Ascending aorta (tissue), 2 donors: ENCODE measurements around the gene PPP2R5D. TPM values are rescaled to one million over a fixed set of nuclear protein-coding genes. Genes with fewer than 3 reads are reported as not detected.

Experiments
- DNase-seq, 2 donors: peaks; one replicate each; pipeline ENCODE4 v3.0.0-alpha.2; 2019; ENCODE audit warnings: low spot score in 2 of 2
- H3K27ac ChIP-seq, 2 donors: fragments of 200-600 bp; sonication (generic); one replicate each; pipeline ENCODE4 v1.5.1; 2016 to 2017; ENCODE audit warnings: mild to moderate bottlenecking in 1 of 2
- H3K27me3 ChIP-seq: fragments of 200-600 bp; sonication (generic); one replicate; pipeline ENCODE4 v1.5.1; 2017
- H3K36me3 ChIP-seq, 2 donors: fragments of 200-600 bp; sonication (generic); one replicate each; pipeline ENCODE4 v1.5.1; 2016
- H3K4me1 ChIP-seq, 2 donors: fragments of 200-600 bp; sonication (generic); one replicate each; pipeline ENCODE4 v1.5.1; 2016 to 2017; ENCODE audit warnings: mild to moderate bottlenecking in 1 of 2
- H3K4me3 ChIP-seq, 2 donors: fragments of 200-600 bp; sonication (generic); one replicate each; pipeline ENCODE4 v1.5.1; 2016 to 2017; ENCODE audit warnings: mild to moderate bottlenecking in 1 of 2
- H3K9me3 ChIP-seq, 2 donors: fragments of 200-600 bp; sonication (generic); one replicate each; pipeline ENCODE4 v1.5.1; 2016
- intact Hi-C: fragments of 100-400 bp; cut with DNase I; formaldehyde crosslinking; loops from one replicate; pipeline ENCODE4 v1.15.1; 2023
- total RNA-seq: library from RNA; depleted of rRNA; stranded (reverse); fragments of >200 nt; gene quantifications from one replicate; pipeline ENCODE4 v1.1.0, GENCODE V29; 2016
- TF ChIP-seq, protein P1 (sequence below), 3 experiments: fragments of 200-600 bp in 2 of 3; fragments of 450-650 bp in 1 of 3; sonication (generic) in 2 of 3; IDR thresholded peaks; one replicate each; pipeline ENCODE4 v1.5.1; 2016 to 2019; ENCODE audit warnings: antibody characterized with exemption in 3 of 3, mild to moderate bottlenecking in 1 of 3, moderate library complexity in 1 of 3

PPP2R5D gene
- total RNA-seq, 1 donor from 2014 or later = 27.7 TPM

- TF ChIP-seq, protein P1, sequence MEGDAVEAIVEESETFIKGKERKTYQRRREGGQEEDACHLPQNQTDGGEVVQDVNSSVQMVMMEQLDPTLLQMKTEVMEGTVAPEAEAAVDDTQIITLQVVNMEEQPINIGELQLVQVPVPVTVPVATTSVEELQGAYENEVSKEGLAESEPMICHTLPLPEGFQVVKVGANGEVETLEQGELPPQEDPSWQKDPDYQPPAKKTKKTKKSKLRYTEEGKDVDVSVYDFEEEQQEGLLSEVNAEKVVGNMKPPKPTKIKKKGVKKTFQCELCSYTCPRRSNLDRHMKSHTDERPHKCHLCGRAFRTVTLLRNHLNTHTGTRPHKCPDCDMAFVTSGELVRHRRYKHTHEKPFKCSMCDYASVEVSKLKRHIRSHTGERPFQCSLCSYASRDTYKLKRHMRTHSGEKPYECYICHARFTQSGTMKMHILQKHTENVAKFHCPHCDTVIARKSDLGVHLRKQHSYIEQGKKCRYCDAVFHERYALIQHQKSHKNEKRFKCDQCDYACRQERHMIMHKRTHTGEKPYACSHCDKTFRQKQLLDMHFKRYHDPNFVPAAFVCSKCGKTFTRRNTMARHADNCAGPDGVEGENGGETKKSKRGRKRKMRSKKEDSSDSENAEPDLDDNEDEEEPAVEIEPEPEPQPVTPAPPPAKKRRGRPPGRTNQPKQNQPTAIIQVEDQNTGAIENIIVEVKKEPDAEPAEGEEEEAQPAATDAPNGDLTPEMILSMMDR (IDR thresholded peaks at IDR 0.05) = no peak
- Histone ChIP-seq H3K36me3 (peaks cover 24 to 36% of the 10 kb centered on the region in 2 donors), H3K27ac (no peak overlapping the region), H3K4me1 (peaks cover 0 to 7% of the 10 kb centered on the region in 2 donors), H3K9me3 (no peaks in the 10 kb centered on the region), H3K27me3 (no peaks in the 10 kb centered on the region), H3K4me3 (no peak overlapping the region)
- intact Hi-C loops = no loop called here
- DNase-seq = no peak
These were observed 22.3 kb upstream of the PPP2R5D start for GRCh38 chr6:42962096-42962495.

DNA sequence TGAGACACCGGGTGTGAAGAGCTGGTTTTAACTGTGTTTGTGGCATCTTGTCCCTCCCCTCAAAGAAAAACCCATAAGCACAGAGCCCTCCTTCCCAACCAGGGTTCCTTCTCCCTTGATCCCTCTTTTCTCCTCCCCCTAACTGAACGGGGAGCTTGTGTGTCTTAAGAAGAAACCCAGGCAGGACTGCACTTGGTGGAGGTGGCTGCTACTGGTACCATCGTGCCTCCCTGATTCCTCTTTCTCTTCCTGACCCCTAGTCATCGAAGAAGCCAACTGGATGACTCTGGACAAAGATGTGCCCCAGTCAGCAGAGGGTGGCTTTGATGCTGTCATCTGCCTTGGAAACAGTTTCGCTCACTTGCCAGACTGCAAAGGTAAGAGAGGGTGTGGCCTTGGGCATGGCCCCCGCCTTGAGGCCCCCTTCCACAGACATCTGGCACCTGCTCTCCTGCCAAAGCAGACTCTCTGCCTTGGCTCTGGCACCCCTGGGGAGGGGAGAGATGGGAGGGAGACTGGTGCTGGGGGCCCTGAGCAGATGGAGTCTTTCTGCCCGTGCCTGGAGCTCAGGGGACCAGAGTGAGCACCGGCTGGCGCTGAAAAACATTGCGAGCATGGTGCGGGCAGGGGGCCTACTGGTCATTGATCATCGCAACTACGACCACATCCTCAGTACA is 21.7 kb upstream of the PPP2R5D start:
- Histone ChIP-seq H3K9me3 (no peaks in the 10 kb centered on the region), H3K4me1 (peaks cover 0 to 7% of the 10 kb centered on the region in 2 donors), H3K36me3 (peaks cover 29 to 41% of the 10 kb centered on the region in 2 donors), H3K27me3 (no peaks in the 10 kb centered on the region), H3K4me3 (no peak overlapping the region), H3K27ac (no peak overlapping the region)
- DNase-seq = no peak
- intact Hi-C loops = no loop called here
- TF ChIP-seq, protein P1 (IDR thresholded peaks at IDR 0.05) = no peak

DNA sequence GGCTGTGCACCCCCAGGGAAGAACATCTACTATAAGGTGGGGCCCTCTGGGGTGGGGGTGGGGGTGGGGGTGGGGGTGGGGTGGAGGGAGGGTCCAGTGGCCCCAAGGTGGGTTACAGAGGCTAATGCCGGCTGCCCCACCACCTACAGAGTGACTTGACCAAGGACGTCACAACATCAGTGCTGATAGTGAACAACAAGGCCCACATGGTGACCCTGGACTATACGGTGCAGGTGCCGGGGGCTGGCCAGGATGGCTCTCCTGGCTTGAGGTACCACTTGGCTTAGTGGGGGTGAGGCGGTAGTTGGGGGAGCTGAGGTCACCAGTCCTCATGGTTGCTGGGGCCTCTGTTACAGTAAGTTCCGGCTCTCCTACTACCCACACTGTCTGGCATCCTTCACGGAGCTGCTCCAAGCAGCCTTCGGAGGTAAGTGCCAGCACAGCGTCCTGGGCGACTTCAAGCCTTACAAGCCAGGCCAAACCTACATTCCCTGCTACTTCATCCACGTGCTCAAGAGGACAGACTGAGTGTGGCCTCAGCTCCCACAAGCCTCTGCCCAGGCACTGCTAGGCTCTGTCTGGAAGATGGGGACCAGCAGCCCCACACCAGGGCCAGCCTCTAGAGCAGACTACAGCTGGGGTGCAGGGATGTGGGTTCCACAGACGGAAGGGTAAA is 21.1 kb upstream of the PPP2R5D start:
- Histone ChIP-seq H3K27ac (no peak overlapping the region), H3K9me3 (no peaks in the 10 kb centered on the region), H3K27me3 (no peaks in the 10 kb centered on the region), H3K4me1 (peaks cover 0 to 7% of the 10 kb centered on the region in 2 donors), H3K36me3 (peaks cover 30 to 45% of the 10 kb centered on the region in 2 donors), H3K4me3 (no peak overlapping the region)
- TF ChIP-seq, protein P1 (IDR thresholded peaks at IDR 0.05) = no peak
- DNase-seq = no peak
- intact Hi-C loops = no loop called here

- TF ChIP-seq, protein P1 (IDR thresholded peaks at IDR 0.05) = no peak
- H3K27me3 ChIP-seq = no peaks in the 10 kb centered on the region
- no peak for DNase-seq
- peaks cover 35 to 50% of the 10 kb centered on the region in 2 donors for H3K36me3 ChIP-seq
- intact Hi-C loops = no loop called here
- no peak overlapping the region for H3K27ac ChIP-seq
- no peaks in the 10 kb centered on the region for H3K9me3 ChIP-seq
- peaks cover 0 to 7% of the 10 kb centered on the region in 2 donors for H3K4me1 ChIP-seq
- no peak overlapping the region for H3K4me3 ChIP-seq
These were observed 20.3 kb upstream of the PPP2R5D start for GRCh38 chr6:42963855-42964605.

DNA sequence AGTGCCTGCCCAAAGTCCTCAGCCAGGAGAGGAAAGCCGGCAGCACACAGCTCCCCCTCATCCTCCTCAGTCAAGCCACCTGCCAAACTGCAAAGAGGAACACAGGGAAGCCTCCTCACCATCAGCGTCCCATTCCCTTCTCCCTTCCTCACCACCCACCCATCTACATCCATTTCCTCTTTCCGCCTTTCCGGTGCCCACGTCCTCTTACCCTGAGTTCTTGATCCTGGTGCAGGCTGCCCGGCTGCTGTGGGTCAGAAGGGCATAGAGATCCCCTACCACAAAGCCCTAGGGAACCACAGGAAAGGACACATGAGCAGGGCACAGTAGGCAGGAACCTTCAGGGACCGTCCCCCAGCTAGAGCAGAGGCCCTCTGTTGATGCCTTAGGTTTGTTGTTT is 17.8 kb upstream of the PPP2R5D start:
- Histone ChIP-seq H3K4me3 (no peak overlapping the region), H3K9me3 (no peaks in the 10 kb centered on the region), H3K36me3 (peaks cover 40 to 59% of the 10 kb centered on the region in 2 donors), H3K4me1 (no peaks in the 10 kb centered on the region), H3K27me3 (no peaks in the 10 kb centered on the region), H3K27ac (no peak overlapping the region)
- intact Hi-C loops = no loop called here
- TF ChIP-seq, protein P1 (IDR thresholded peaks at IDR 0.05) = no peak
- no peak for DNase-seq
